ENCODE data around the gene COPS2.
"Not testable (repeated sequence)": the region's sequence is repeated elsewhere in the genome, so short reads cannot be mapped to it uniquely, and the experiment has no call there.

Gene COPS2

GRCh38 chr15:49101536-49101935 is 53.9 kb downstream of the COPS2 start:
- DNase-seq = no peak

- DNase-seq = no peak
Observed at GRCh38 chr15:49096090-49096750, 59.2 kb downstream of the COPS2 start.

GRCh38 chr15:49094923-49095322 is 60.5 kb downstream of the COPS2 start:
- no peak for DNase-seq

GRCh38 chr15:49093252-49094105 is 61.9 kb downstream of the COPS2 start:
- DNase-seq = no peak

GRCh38 chr15:49088996-49089395 is 66.4 kb downstream of the COPS2 start:
- DNase-seq = no peak

GRCh38 chr15:49085696-49086459 is 69.5 kb downstream of the COPS2 start:
- no peak for DNase-seq

GRCh38 chr15:49084285-49084570 is 71.2 kb downstream of the COPS2 start:
- no peak for DNase-seq

- DNase-seq = no peak
Observed at GRCh38 chr15:49083401-49084284, 71.8 kb downstream of the COPS2 start.

GRCh38 chr15:49082960-49083359 is 72.4 kb downstream of the COPS2 start:
- no peak for DNase-seq

GRCh38 chr15:49079340-49080039 is 75.9 kb downstream of the COPS2 start:
- DNase-seq = no peak

GRCh38 chr15:49075881-49076280 is 79.5 kb downstream of the COPS2 start:
- DNase-seq = no peak

- DNase-seq = not testable (repeated sequence)
Observed at GRCh38 chr15:49074589-49075287, 80.7 kb downstream of the COPS2 start.
